ACHN (cell line): ENCODE results near the gene MGAT4B.
"Not testable (repeated sequence)": the region's sequence is repeated elsewhere in the genome, so short reads cannot be mapped to it uniquely, and the experiment has no call there.

ENCODE experiments used
- DNase-seq: peaks from one replicate; pipeline ENCODE4 v3.0.0-alpha.2; 2015
- in situ Hi-C: cut with HindIII; loops from 2 replicates; pipeline ENCODE4 v1.10.0; 2017; ENCODE audit warnings: low sequenced_read_pairs, low pct_ligation_motif_present, low pct_unique_long_range_greater_than_20kb

The MGAT4B gene

GRCh38 chr5:179799644-179799973, 7.1 kb downstream of the MGAT4B start:
- in situ Hi-C loops, result no loop called here

DNA sequence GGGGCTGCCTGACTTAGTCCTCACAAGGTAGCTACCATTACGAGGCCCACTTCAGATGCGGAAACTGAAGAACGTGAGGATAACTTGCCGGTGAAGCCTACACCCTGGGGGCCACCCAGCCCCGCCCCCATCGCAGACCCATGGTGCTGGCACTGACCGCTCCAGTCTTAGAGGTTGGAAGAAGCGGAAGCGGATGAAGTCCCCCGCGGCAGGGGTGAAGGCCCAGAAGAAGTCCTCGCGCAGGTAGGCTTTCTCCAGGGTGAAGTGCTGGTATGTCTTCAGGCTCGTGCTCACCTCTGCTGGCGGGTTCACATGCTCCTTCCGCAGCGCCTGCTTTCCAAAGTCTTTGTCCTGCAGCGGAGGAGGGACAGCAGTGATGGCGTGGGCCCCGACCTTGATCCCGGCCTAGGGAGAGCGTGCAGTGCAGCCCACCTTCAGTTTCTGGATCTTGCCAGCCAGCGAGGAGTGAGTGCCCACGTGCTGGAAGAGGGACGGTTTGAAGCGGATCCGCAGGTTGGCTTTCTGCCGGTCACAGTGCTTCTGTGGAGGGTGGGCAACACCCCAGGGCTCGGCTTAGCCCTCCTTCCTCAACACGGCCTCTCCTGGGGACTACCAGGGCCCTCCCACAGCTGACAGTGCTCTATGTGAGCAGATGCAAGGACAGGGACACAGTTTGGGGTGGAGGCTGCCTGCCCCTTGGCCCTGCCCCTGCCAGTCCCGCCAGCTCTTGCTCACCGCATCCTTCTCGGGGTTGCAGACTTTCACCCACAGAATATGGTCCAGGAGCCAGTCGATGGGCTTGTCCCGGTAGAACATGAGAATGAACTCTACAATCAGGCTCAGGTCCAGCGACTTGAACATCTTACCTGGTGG, 7.7 kb downstream of the MGAT4B start:
- in situ Hi-C loops, result no loop called here
- DNase-seq, result no peak

More at GRCh38 chr5:179799644-179799973, 7.1 kb downstream of the MGAT4B start:
- no peak for DNase-seq

DNA sequence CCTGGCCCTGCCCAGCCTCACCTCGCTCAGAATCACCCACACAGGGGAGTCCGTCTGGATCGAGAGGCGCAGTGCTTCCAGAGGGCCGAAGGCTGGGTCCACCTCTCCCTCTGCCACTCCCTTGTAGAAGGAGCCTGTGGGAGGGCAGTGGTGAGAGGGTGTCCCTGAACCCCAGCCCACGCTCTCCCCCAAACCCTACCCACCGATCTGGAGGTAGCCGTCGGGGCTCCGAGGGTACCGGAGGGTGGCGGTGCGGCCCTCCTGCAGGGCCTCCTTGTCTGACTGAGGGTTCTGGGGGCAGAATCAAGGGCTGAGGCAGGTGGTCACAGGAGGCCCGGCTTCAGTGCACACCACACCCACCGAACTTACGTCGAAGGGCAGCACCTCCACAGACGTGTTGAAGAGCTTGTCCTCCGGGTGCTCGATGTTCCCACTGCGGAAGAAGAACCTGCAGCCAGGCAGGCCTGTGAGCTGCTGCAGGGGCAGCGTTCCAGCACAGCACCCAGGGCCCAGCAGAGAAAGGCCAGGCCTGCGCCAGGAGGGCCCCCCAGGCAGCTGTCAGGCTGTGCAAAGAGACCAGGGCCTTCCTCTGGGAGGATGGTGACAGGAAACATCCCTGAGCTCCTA, 8.4 kb downstream of the MGAT4B start:
- in situ Hi-C loops, result no loop called here
- DNase-seq, result no peak

DNA sequence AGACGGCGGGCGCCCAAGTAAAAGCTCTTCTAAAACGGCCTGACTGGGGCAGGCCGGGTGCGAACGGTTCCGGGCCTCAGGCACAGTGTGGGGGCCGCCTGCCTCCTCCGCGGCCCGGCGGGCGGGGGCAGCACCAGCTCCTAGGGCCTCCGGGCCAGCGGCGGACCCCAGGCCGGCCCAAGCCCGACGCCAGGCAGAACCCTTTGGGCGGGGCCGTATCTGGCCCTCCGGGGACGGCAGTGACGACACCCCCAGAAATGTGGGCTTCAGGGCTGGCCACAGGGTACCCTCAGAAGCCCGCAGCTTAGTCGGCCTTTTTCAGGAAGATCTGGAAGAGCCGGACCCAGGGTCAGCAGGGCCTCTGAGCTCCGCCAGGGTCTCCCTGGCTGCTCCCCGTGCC, 8.9 kb downstream of the MGAT4B start:
- in situ Hi-C loops, result no loop called here

DNA sequence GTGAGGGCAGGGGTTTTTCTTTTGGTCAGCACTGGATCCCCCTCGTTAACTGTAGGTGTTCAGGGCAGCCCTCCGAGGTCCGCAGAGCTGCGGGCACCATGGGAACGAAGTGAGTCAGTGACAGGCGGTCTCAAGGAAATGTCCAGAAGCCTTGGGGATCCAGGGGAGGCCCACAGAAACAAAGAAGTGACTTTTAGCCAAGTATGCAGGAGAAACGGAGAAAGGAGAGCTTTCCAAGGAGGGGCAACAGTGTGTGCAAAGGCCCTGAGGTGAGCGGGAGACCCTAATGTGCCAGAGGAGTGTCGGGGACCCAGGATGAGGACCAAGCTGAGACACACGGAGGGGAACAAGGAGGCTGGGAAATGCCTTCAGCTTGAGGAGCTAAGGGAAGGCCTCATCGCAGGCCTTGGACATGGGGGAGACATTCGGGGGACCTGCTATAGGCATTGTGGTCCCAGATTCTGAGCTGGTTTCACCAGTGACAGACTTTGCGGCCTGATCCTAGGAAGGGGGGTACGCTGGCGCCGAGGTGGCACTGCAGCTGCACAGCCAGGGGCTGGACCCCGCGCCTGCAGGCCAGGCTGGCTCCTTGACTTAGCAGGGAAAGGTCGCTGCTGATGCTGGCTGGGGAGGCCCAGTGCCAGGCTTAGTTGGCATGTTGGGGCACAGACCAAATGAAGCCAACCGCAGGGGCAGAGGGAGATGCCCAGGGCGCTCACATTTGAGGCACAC, 9.6 kb downstream of the MGAT4B start:
- DNase-seq, result no peak
- in situ Hi-C loops, result no loop called here

More for the DNA sequence above, 8.9 kb downstream of the MGAT4B start:
- no peak for DNase-seq

DNA sequence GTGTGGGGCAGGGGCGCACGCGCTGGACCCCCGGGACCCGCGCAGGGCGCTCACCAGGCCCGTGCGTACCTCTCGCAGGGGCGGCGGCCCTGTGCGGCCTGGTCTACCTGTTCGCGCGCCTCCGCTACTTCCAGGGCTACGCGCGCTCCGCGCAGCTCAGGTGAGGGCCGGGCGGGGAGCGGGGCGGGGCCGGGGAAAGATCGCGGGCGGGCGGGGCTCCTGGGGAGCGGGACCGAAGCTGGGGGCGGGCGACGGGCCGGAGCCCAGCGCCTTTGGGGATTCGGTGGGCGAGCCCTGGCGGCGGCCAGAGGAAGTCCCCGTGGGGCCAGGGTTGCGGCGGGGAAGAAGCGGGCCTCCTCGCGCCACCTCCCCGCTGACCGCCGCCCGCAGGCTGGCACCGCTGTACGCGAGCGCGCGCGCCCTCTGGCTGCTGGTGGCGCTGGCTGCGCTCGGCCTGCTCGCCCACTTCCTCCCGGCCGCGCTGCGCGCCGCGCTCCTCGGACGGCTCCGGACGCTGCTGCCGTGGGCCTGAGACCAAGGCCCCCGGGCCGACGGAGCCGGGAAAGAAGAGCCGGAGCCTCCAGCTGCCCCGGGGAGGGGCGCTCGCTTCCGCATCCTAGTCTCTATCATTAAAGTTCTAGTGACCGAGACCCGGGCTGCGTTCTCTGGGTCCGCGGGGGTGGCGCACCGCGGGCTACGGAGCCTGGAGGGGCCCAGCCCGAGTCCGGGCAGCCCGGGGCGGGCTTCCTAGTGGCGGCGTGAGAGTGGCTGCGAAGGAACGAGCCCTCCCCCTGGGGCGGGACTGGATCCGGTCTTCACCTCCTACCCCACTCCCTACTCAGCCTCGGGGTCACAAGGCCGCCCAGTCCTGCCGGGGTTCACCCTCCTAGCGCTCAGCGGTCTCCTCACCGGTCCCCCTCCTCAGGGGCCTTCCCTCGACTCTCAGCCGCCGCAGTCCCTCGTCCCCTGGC, 10.5 kb downstream of the MGAT4B start:
- in situ Hi-C loops, result no loop called here

DNA sequence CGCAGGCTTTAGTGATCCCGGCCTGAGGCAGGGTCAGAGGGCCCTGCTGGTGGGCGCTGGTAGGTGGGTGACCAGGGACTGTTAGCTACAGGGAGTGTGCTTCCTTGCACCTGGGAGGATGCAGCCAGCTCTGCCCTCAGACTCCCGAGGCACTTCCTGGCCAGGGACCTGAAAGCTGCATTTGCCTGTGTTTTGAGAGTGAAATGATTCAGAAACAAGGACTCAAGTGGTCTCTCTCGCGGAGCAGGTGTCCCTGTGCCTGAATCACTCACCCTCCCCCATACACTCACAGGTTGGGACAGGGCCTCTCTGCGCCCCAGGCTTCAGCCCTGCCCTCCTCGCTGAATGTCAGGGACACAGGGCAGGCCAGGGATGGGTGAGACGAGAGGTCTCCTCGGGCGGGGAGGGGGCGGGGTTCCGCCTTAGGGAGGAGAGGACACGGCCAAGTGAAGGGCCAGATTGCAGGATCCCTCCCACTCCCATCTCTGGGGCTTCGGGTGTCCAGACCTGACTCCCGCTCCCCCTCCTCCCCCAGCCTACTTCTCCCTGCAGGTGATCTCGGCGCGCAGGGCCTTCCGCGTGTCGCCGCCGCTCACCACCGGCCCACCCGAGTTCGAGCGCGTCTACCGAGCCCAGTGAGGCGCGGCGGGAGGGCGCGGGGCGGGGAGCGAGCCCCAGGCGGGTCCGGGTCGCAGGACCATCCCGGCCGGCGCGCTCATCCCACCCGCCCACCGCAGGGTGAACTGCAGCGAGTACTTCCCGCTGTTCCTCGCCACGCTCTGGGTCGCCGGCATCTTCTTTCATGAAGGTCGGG, 11.4 kb downstream of the MGAT4B start:
- DNase-seq, result no peak
- in situ Hi-C loops, result no loop called here

More for the DNA sequence above, 10.5 kb downstream of the MGAT4B start:
- peak; percentile 81 for DNase-seq

GRCh38 chr5:179794575-179794974, 12.1 kb downstream of the MGAT4B start:
- DNase-seq, result no peak

DNA sequence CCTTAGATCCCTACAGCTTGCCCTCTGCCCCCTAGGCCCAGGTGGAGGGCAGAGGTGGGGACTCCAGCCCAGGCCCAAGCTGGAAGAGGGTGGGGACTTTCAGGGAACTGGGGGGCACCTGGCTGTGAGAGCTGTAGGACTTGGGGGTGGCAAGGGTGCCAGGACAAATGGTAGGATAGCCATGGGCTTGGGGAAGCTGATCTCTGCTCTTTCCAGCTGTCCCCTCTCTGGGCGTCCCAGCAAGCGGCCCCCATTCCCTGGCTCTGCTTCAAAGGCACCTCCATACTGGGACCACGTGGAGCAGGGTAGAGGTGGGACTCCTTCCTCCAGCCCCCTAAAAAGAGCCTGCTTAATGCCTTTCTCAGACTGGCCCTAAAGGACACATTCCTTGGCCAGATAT, 12.5 kb downstream of the MGAT4B start:
- DNase-seq, result no peak
- in situ Hi-C loops, result no loop called here

More at GRCh38 chr5:179794575-179794974, 12.1 kb downstream of the MGAT4B start:
- in situ Hi-C loops, result no loop called here

GRCh38 chr5:179793468-179794139, 13.1 kb downstream of the MGAT4B start, which contains the start of gene LTC4S:
Gene LTC4S (plus strand): TSS chr5:179793986. CDS start chr5:179794081, 95 bp downstream.
- no peak for DNase-seq
- in situ Hi-C loops, result no loop called here

GRCh38 chr5:179792612-179793467, 13.8 kb downstream of the MGAT4B start:
- in situ Hi-C loops, result no loop called here
- DNase-seq, result no peak

GRCh38 chr5:179791881-179792611, 14.6 kb downstream of the MGAT4B start:
- in situ Hi-C loops, result no loop called here
- no peak for DNase-seq

DNA sequence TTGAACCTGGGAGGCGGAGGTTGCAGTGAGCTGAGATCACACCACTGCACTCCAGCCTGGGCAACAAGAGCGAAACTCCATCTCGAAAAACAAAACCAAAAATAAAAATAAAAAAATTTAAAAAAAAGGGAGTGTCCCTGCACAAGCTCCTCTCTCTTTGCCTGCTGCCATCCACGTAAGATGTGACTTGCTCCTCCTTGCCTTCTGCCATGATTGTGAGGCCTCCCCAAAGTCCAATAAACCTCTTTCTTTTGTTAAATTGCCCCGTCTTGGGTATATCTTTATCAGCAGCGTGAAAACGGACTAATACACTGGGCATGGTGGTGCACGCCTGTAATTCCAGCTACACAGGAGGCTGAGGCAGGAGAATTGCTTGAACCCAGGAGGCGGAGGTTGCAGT, 17.4 kb downstream of the MGAT4B start:
- in situ Hi-C loops, DNase-seq: not testable (repeated sequence)

DNA sequence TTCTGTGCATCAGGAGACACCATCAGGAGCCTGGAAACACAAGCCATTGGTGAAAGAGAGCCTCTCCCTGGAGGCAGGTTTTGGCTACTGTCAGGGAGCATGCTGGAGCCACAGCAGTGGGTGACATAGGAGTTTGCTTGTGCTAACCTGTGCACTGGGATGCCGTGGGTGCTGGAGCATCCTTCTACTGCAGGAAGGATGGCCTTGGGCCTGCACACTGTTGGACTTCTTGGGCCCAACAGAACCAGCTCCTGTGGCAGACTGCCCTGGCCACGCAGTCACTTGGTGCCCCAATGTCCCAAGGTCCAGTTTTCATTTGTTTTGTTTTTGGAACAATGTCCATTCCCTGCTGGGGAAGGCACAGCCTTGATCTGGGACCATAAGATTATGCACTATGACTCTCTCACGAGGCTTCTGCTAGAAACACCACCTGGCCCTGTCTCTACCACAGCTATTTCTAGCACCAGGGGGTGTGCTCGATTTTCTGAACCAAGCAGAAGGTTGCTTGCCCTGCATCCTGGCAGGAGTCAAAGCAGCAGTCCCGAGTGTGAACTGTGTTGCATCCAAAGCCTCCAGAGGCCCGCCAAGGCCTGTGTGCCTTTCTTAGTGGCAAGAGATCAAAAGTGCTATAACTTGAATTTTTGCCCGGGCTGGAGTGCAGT, 18.3 kb downstream of the MGAT4B start:
- in situ Hi-C loops, result no loop called here
- no peak for DNase-seq

DNA sequence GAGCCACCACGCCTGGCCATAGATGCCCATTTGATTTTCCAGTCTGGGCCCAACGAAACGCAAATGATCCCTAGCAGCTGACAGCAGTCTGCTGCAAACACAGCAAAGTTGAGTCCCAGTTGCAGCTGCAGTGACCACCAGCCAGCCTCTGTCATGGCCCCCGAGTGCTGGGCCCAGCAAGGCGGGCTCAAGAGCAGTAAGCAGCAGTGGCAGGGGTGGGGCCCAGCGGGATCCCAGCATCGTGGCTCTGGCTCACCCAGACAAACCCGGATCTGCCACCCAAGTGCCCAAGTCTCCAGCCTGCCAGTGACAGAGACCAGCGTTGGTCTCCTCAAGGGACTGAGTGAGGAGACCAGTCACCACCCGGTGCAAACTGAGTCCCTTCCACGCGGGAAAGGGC, 19.8 kb downstream of the MGAT4B start:
- DNase-seq, result no peak
- in situ Hi-C loops, result no loop called here
